HepG2 (cell line): ENCODE results near the gene MYO16. TPM values are rescaled to one million over a fixed set of nuclear protein-coding genes. Genes with fewer than 3 reads are reported as not detected.

Experiments
- ATAC-seq: fragments of 200-7000 bp; cut with Tn5 transposase; 3 replicates; pipeline ENCODE4 v1.9.1; 2020; ENCODE audit warnings: mild to moderate bottlenecking, moderate library complexity
- BruUV-seq: library from RNA; stranded (reverse); fragments of 400-500 nt; replicated peaks from 2 replicates; lab custom pipeline; 2021; lab: Mats Ljungman, UMichigan
- CTCF ChIA-PET: fragments of 300-600 bp; formaldehyde crosslinking; extraction: SDS; loops from one replicate; lab custom pipeline; 2021; ENCODE audit warnings: low total read pairs, inconsistent platforms, low intra/inter-chr PET ratio; lab: Yijun Ruan, JAX
- POLR2A ChIA-PET: fragments of 350-600 bp; sonication (Branson Sonifier 250); formaldehyde crosslinking; loops from one replicate; lab custom pipeline; 2020; ENCODE audit warnings: antibody characterized with exemption, inconsistent platforms; lab: Yijun Ruan, JAX
- DNase-seq: peaks from one replicate; pipeline ENCODE4 v3.0.0-alpha.2; 2015; ENCODE audit warnings: low spot score
- FAIRE-seq: peaks from 3 replicates; lab custom pipeline; 2011; peaks lifted over from hg19 to GRCh38; lab: Jason Lieb, UNC
- H2AFZ ChIP-seq: one replicate; pipeline ENCODE4 v1.6.1; 2011; ENCODE audit warnings: low read length, inconsistent platforms
- H3K27ac ChIP-seq: fragments of 300-600 bp; 3 replicates; pipeline ENCODE4 v1.8.0; 2011; ENCODE audit warnings: mixed run types, mild to moderate bottlenecking, mixed read lengths, low read length, inconsistent platforms; ENCODE audit not compliant: insufficient read depth; ENCODE audit errors: extremely low read length
- H3K27me3 ChIP-seq, 2 experiments: fragments of 200-600 bp in 1 of 2; 2 replicates in 1 of 2; 3 replicates in 1 of 2; pipeline versions ENCODE4 v1.6.0 to v1.8.0; 2011; ENCODE audit warnings: low read length in 2 of 2, mild to moderate bottlenecking in 2 of 2, moderate library complexity in 2 of 2, inconsistent platforms in 1 of 2; ENCODE audit not compliant: insufficient read depth in 2 of 2, control insufficient read depth in 1 of 2
- H3K36me3 ChIP-seq, 2 experiments: fragments of 200-600 bp in 1 of 2; replicated peaks in 1 of 2; 2 replicates in 1 of 2; 3 replicates in 1 of 2; pipeline versions ENCODE4 v1.5.1 to v1.8.0; 2011; ENCODE audit warnings: low read length in 2 of 2, inconsistent platforms in 1 of 2; ENCODE audit not compliant: insufficient read depth in 2 of 2, control insufficient read depth in 1 of 2
- H3K4me1 ChIP-seq: 2 replicates; pipeline ENCODE4 v1.5.1; 2012; ENCODE audit warnings: low read length, inconsistent platforms; ENCODE audit not compliant: insufficient read depth
- H3K4me2 ChIP-seq: 2 replicates; pipeline ENCODE4 v1.6.0; 2011; ENCODE audit warnings: low read depth, low read length, inconsistent platforms
- H3K4me3 ChIP-seq, 3 experiments: fragments of 200-600 bp in 1 of 3; sonication (generic), shearing (Covaris generic) in 1 of 3; replicated peaks in 1 of 3; 2 replicates each; pipeline ENCODE4 v1.5.1; 2011 to 2016; ENCODE audit warnings: low read length in 3 of 3, inconsistent platforms in 2 of 3, low read depth in 2 of 3, mild to moderate bottlenecking in 2 of 3, control low read depth in 1 of 3, mixed read lengths in 1 of 3; ENCODE audit not compliant: insufficient read depth in 1 of 3
- H3K79me2 ChIP-seq: one replicate; pipeline ENCODE4 v1.6.1; 2011; ENCODE audit warnings: low read length, inconsistent platforms; ENCODE audit not compliant: insufficient read depth
- H3K9ac ChIP-seq: 2 replicates; pipeline ENCODE4 v1.6.0; 2011; ENCODE audit warnings: mild to moderate bottlenecking, low read depth, low read length, inconsistent platforms; ENCODE audit not compliant: insufficient read depth
- H3K9me3 ChIP-seq: 2 replicates; pipeline ENCODE4 v1.5.1; 2012; ENCODE audit warnings: mild to moderate bottlenecking, low read length
- H4K20me1 ChIP-seq: 2 replicates; pipeline ENCODE4 v1.6.0; 2011; ENCODE audit warnings: inconsistent platforms, mild to moderate bottlenecking, low read length, moderate library complexity; ENCODE audit not compliant: insufficient read depth
- MTA1 ChIP-seq: sonication (generic); formaldehyde crosslinking; IDR thresholded peaks from 2 replicates; pipeline ENCODE4 v1.4.0; 2020; ENCODE audit warnings: missing genetic modification reagents, mild to moderate bottlenecking, borderline replicate concordance
- ONECUT2 ChIP-seq: sonication (generic); formaldehyde crosslinking; IDR thresholded peaks from 2 replicates; pipeline ENCODE4 v1.4.0; 2020; ENCODE audit warnings: missing genetic modification reagents
- RFX5 ChIP-seq: IDR thresholded peaks from 2 replicates; pipeline ENCODE4 v1.6.1; 2011; ENCODE audit warnings: low read depth, low read length, improper control_type of control experiment
- TEAD3 ChIP-seq: optimal IDR thresholded peaks from 2 replicates; pipeline ENCODE3; 2016; ENCODE audit warnings: borderline replicate concordance
- ZBTB37 ChIP-seq: sonication (generic); formaldehyde crosslinking; IDR thresholded peaks from 2 replicates; pipeline ENCODE4 v1.4.0; 2020; ENCODE audit warnings: mild to moderate bottlenecking, missing genetic modification reagents
- ZNF263 ChIP-seq: sonication (generic); formaldehyde crosslinking; IDR thresholded peaks from 2 replicates; pipeline ENCODE4 v1.4.0; 2020; ENCODE audit warnings: missing genetic modification reagents
- ZNF33A ChIP-seq: sonication (generic); formaldehyde crosslinking; IDR thresholded peaks from 2 replicates; pipeline ENCODE4 v1.5.1; 2020; ENCODE audit warnings: missing genetic modification reagents, mild to moderate bottlenecking, moderate library complexity, borderline replicate concordance
- WGBS: methylation state at CpG from one replicate; pipeline ENCODE4 v1.1.6; 2017; ENCODE audit warnings: low lambda C conversion rate; 5-methylcytosine and 5-hydroxymethylcytosine counted together
- in situ Hi-C: cut with HindIII; loops from 2 replicates; pipeline ENCODE4 v1.10.0; 2017; ENCODE audit warnings: low pct_unique_long_range_greater_than_20kb; ENCODE audit not compliant: extremely low pct_ligation_motif_present
- intact Hi-C: fragments of 100-400 bp; cut with micrococcal nuclease; formaldehyde crosslinking; loops from one replicate; pipeline ENCODE4 v1.10.0; 2022; ENCODE audit not compliant: unreplicated experiment
- polyA plus RNA-seq, 8 experiments: library from polyadenylated mRNA; depleted of rRNA in 3 of 8; stranded (reverse) in 7 of 8; unstranded in 1 of 8; fragments of >200 nt; fragmentation: Illumina TruSeq in 4 of 8; extraction: Trizol in 4 of 8; gene quantifications; 2 replicates each; pipeline versions ENCODE4 v1.2.1 to v1.2.3, GENCODE V29; 2011 to 2016; ENCODE audit warnings: low read depth in 4 of 8, missing spikeins in 1 of 8, mixed read lengths in 1 of 8; ENCODE audit not compliant: insufficient read depth in 1 of 8
- total RNA-seq, 5 experiments: library from RNA; depleted of rRNA; stranded (reverse); fragments of >200 nt; fragmentation: Illumina TruSeq; extraction: Trizol; gene quantifications; 2 replicates each; pipeline ENCODE4 v1.2.3, GENCODE V29; 2016; ENCODE audit warnings: low read depth in 1 of 5
- TF ChIP-seq, protein P1 (sequence below), 2 experiments: sonication (generic) in 1 of 2; formaldehyde crosslinking in 1 of 2; IDR thresholded peaks; 2 replicates each; pipeline versions ENCODE4 v1.5.1 to v1.6.1; 2011 to 2020; ENCODE audit warnings: borderline replicate concordance in 1 of 2, low read depth in 1 of 2, low read length in 1 of 2, mild to moderate bottlenecking in 1 of 2, missing genetic modification reagents in 1 of 2, moderate library complexity in 1 of 2

Gene MYO16
- total and polyA plus RNA-seq, 2 of the 13 experiments (the other 11 are each of a cell fraction or from before 2014, with no cell fraction given), result not detected

- TF ChIP-seq, protein P1, sequence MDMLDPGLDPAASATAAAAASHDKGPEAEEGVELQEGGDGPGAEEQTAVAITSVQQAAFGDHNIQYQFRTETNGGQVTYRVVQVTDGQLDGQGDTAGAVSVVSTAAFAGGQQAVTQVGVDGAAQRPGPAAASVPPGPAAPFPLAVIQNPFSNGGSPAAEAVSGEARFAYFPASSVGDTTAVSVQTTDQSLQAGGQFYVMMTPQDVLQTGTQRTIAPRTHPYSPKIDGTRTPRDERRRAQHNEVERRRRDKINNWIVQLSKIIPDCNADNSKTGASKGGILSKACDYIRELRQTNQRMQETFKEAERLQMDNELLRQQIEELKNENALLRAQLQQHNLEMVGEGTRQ (IDR thresholded peaks at IDR 0.05; ENCODE audit: low read depth, low read length), result no peak
- TF ChIP-seq, protein P1 (CRISPR knock-in tag; IDR thresholded peaks at IDR 0.05; ENCODE audit: borderline replicate concordance), result no peak
Measured at GRCh38 chr13:109212650-109213049, 583.2 kb downstream of the MYO16 start (continued).

- WGBS, result no CpG with 5 or more reads among the region's 5 CpGs
- DNase-seq (no peak), FAIRE-seq (no peak), ATAC-seq (no peak)
- in situ Hi-C loops (no loop called here), intact Hi-C loops (no loop called here)
- TF ChIP-seq MTA1 (CRISPR knock-in tag), result no peak
- TF ChIP-seq TEAD3 (CRISPR knock-in tag), result no peak
- TF ChIP-seq ZBTB37, result no peak
- no peak for TF ChIP-seq ZNF263 (CRISPR knock-in tag)
- TF ChIP-seq RFX5, result no peak
- no peak for TF ChIP-seq ONECUT2 (CRISPR knock-in tag)
- TF ChIP-seq ZNF33A (CRISPR knock-in tag), result no peak
- H3K27ac ChIP-seq, result no peak overlapping the region
- POLR2A ChIA-PET, result no interaction called here
- H3K79me2 ChIP-seq, result no peaks in the 10 kb centered on the region
- H3K9me3 ChIP-seq, result no peaks in the 10 kb centered on the region; the same call in 1 of the 2 replicates
- H3K27me3 ChIP-seq, result no peaks in the 10 kb centered on the region
- no peaks in the 10 kb centered on the region for H3K36me3 ChIP-seq
- no peak overlapping the region for H3K9ac ChIP-seq
- H2AFZ ChIP-seq, result no peak overlapping the region
- no peaks in the 10 kb centered on the region for H4K20me1 ChIP-seq
- CTCF ChIA-PET, result no interaction called here
- BruUV-seq, result no TSS peak
- H3K4me1 ChIP-seq, result no peaks in the 10 kb centered on the region
- no peak overlapping the region for H3K4me3 ChIP-seq
- H3K4me2 ChIP-seq, result no peak overlapping the region
Measured at GRCh38 chr13:109213714-109214113, 584.3 kb downstream of the MYO16 start.
